ENCODE measurements around the gene TGFBR2.

GRCh38 chr3:30688776-30689641 lies 82.6 kb downstream of the TGFBR2 start:
- TF ChIP-seq CTCF (IDR thresholded peaks at IDR 0.05) (no peak), POLR2A (IDR thresholded peaks at IDR 0.05) (no peak)

Data from esophagus squamous epithelium (tissue), 4 donors.